NCI-H1105 treated with DMSO at 0.1 percent for 48 hours (cell line): Measurements from ENCODE around the gene SRPK2.

Experiments used
- DNase-seq: peaks from one replicate; lab custom pipeline; 2025; lab: John Stamatoyannopoulos, UW

The SRPK2 gene

DNA sequence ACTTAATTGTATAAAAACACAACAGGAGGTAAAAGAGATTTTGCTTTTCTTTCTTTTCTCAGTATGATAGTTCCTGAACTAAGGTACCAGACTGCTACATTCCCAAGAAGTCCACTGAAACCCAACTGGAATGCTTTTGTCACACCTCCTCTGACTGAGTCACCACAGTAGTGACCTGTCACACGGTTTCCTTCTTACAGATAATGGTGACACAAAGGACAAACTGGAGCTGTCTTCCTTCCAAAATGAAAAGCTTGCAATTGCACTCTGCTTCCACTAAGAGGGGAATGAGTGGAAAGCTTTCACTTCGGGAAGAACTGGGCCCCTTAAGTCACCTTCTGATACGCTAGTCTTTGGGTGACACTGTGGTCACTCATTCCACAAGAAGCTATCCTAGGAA, 252.5 kb downstream of the SRPK2 start:
- DNase-seq = no peak

DNA sequence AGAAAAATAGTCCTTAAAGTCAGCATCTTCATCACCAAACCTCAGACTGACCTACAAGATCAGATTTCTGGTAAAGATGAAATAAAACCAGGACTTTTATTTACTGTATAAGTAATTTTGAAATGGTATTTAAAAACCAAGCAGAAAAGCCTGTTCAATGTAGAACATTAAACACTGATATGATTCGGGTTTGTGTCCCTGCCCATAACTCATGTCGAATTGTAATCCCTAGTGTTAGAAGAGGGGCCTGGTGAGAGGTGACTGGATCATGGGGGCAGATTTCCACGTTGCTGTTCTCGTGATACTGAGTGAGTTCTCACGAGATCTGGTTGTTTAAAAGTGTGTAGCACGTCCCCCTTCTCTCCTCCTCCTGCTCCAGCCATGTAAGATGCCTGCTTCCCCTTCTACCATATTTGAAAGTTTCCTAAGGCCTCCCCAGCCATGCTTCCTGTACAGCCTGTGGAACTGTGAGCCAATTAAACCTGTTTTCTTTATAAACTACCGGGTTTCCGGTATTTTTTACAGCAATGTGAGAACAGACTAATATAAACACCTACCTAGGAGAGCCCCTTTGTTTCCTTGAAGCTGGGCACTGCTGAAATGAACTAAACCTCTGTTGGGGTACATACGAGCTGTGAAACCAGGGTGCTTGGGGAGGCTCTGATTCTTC, 254.6 kb downstream of the SRPK2 start:
- DNase-seq = no peak

DNA sequence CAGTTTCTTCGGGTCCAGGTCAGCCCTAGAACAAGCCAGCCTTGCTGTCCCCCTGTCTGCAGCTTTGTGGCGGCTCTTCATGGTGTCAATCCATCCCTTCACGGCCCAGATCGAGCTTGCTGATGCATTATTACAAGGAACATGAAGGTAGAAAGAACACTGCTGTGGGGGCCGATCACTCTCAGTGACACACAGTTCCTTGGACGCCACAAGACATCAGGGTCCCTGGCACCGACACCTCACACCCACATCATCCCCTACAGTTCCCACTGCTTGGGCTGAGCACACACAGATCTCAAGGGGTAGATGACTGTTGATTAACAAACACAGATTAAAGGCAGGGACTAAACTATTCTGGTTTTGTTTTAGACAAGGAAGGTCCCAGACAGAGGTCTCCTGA, 255.4 kb downstream of the SRPK2 start:
- no peak for DNase-seq

DNA sequence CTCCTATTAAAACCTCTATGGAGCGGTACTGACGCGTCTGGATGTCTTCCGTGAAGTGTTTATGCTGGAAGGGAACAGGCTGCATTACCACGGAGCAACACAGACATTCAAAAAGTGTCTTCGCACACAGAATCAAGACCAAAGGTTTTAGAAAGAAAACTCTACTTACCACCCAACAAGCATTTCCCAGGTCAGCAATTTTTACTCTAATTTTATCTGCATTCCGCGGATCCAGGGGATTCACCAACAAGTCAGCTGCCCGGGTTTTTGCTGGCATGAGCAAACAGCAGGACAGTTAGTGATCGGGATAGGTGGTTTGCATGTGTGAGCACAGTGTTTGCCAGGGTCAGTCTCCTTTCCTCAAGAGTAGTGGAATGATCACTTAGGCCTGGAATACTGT, 255.9 kb downstream of the SRPK2 start:
- no peak for DNase-seq

DNA sequence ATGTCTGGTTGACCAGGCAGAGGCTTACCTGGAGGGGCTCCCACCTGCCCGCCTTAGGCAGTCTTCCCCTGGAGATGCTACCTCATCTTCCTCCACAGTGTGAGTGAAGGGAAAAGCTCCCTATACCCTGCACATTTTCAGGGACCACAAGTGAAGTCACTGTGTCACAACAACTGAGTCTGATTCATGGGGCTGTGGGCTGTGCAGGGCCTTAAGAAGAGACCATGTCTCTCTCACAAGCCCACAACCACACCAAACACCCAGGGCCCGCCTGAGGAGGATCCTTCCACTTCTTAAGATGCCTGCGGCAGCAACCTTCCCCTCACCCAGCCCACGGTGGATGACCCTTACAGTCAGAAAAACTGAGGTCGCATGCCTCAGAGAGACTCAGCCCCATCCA, 256.4 kb downstream of the SRPK2 start:
- no peak for DNase-seq

DNA sequence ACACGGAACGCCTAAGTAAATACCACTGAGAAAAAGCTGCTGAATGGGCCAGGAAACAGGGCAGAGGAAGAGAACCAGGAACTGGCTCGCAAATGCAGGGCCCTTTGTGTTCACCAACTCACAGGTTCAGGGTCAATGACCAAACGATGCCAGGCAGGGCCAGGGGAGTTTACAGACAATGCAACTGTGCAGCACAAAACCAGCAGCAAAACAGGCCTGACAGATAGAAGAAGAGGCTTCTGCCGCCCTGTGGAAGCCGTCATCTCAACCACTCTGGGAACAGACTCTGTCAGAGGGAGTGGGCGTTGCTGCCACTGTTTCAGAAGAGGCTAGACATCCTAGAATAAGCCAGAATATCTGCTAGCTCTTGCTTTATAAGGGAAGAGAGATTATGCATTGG, 256.8 kb downstream of the SRPK2 start:
- DNase-seq = no peak

DNA sequence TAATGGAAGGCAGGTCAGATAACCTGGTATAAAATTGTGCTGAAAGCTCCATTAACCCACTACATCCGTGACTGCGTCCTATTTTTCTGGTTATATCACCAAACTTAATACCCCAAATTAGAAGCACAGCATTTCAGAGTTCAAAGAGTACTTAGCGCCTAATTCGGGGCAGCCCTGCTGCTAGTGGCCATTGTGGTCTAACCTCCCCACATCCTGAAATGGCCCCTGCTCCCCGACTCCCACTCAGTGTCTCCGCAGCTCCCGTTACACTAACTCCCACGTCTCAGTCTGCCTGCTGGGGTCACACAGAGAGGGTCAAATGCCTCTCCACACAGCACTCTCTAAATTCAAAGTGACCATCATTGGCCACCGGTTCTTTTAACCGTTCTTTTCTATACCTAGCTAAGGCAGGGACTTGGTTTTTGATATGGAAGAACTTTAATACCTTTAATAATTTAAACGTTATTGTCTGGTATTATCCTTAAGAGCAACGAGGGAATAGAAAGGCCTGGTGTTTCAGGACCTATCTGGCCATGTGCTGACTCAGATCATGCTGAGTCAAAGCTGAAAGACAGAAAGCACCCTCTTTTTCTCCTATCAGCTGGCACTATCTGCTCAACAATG, 257.6 kb downstream of the SRPK2 start:
- no peak for DNase-seq

DNA sequence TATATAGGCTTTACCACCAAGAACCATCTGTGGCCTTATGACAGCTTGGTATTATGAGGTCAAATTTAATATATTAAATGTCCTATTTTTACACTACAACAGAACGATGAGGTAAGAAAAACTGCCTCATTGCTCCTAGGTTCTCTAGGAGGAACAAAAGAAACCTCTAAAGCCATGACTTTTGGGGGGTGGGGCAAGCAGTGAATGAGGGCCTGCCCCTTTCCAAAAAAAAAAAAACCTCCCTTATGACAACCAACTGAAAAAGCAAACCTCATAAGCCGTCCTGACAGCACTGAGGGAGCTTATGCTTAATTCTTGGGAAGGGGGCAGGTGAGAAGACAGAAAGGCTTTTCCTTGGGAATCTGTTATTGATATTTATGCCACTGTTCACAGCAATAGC, 258.1 kb downstream of the SRPK2 start:
- no peak for DNase-seq

DNA sequence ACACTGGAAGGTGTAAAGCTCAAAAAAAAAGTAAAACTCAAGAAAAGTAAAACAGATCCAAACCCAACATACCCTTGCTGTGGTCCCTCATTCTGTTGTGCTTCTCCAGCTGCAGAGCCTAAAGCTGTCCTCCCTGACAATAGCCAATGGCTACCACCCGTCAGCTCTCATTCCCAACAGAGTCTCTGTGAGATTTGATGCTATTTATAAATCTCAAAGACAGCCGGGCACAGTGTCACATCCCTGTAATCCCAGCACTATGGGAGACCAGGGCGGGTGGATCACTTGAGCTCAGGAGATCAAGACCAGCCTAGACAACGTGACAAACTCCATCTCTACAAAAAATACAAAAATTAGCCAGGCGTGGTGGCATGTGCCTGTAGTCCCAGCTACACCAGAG, 258.7 kb downstream of the SRPK2 start:
- no peak for DNase-seq

DNA sequence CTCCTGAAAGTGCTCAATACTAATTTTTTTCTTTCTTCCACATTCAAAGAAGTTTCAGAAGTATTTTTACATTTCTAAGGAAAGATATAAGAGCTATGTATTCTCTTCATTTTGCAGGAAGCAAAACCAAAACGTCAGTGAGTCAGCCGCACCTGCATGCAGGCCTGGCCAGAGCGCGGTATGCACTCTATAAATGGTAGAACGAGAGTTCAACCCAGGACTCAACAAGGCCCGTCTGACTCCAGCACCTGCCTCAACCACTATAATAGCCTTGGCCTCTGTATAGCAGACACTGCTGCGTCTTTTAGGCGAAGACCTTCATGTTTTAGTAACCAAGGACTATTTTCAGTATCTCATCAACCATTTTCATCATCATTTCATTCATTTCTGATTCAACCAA, 261.5 kb downstream of the SRPK2 start:
- no peak for DNase-seq

DNA sequence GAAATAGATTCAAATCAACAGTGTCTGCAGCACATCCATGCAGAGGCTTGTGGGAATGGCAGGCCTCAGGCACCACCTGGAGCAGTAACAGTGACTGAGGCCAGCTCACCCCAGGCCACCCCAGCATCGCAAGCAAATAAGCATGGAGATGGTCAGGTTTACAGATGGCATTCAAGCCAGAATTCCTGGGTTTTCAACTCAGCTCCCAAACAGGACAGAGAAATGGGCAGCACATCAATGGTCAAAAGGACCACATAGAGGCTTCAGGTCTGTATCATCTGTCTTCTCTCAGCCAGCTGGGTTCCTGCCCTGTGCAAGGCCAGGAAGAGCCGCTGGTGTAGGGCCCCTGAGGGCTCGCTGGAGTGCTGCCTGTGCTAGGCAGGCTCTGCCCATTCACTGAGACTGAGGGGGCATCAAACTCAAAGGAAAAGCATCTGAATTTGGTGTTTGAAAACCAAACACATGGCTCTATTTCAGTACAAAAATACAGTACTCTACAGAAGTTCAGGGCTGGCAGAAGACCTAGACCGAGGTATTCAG, 262.2 kb downstream of the SRPK2 start:
- no peak for DNase-seq

DNA sequence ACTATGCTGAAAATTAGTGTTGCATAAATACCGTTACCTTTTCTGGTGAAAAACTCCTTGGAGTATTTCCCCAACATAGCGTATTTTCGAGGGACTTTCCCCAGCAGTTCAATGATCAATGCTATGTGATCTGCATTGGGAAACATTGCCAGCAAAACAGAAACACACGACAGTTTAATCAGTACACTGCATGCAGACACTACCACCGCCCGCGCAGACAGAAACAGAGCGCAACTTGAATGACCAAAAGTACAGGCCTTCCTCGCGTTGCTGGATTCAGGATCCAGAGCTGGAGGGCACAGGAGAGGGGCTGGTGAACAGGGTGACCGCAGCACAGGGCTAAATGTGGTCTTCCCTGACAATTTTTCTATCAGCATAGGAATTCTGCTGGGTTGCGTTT, 263.0 kb downstream of the SRPK2 start:
- DNase-seq = no peak

DNA sequence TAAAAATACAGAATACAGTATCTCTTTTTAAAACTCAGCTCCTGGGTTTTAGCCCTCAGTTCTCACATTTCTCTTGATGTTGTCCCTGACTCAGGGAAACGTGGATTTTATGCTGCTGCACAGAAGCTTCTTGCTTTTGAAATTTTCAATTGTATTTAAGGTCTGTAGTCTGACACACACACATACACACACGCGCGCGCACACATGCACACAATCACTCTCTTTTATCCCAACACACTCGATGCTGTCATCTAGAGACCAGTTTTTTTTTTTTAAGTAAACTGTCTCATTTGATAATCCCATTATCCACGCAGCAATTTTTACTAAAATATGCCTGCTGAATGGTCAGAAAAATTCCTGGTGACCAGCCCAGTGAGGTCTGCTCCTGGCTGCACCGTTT, 266.1 kb downstream of the SRPK2 start:
- DNase-seq = no peak

DNA sequence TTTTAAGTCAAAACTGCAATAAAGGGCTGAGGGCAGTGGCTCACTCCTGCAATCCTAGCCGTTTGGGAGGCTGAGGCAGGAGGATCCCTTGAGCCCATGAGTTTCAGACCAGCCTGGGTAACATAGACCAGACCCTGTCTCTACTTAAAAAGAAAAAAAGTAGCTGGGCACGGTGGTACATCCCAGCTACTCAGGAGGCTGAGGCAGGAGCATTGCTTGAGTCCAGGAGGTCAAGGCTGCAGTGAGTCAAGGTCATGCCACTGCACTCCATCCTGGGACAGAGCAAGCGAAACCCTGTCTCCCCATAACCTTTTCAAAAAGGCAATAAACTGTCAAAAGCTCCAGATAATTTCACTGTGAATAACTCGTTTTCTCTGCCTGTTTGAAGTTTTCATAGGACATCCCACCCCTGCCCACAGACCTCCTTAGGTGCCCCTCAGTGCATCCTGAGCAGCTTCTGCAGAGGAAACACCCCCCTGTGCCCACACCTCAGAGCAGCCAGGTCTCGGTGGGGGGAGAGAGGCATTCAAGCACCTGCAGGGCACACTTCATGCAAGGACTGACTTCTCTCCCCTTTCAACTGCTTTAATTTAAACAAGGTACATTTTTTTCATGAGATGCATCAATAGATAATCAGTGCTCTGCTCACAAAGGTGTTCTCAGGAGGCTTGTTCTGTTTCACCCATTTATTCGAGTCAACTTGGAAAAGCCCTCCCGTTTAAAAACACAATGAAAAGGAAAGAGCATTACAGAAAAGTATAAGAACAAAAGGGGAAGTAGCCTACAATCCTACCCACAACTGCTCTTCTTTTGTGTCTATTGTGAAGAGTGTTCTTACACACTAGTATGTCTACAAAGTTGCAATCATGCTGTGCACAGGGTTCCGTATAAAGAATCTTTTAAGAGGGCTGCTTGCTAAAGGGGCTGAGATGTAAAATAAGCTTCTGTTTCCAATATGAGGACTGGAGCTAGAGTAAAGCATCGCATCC, 269.8 kb downstream of the SRPK2 start:
- no peak for DNase-seq

DNA sequence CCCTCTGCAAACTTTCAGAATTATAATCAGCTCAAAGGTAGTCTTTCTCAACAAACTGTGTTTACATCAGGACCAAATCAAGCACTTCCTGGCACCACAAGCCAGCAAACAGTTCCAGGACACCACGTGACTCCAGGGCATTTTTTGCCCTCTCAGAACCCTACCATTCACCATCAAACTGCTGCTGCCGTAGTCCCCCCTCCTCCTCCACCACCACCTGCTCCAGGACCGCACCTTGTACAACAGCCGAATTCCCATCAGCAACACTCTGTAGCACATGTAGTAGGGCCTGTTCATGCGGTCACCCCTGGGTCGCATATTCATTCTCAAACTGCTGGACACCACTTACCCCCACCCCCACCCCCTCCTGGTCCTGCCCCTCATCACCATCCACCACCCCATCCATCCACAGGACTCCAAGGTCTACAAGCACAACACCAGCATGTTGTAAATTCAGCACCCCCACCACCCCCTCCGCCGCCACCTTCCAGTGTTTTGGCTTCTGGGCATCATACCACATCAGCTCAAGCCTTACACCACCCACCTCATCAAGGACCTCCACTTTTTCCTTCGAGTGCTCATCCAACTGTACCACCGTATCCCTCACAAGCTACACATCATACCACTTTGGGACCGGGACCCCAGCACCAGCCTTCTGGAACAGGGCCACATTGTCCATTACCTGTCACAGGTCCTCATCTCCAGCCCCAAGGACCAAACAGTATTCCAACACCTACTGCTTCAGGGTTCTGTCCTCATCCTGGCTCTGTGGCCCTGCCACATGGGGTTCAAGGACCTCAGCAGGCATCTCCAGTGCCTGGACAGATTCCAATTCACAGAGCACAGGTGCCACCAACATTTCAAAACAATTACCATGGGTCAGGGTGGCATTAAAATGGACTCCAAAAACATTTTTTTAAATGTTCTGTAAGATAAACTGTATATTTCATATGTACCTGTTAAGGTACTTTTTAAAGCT, 276.0 kb downstream of the SRPK2 start:
- no peak for DNase-seq

DNA sequence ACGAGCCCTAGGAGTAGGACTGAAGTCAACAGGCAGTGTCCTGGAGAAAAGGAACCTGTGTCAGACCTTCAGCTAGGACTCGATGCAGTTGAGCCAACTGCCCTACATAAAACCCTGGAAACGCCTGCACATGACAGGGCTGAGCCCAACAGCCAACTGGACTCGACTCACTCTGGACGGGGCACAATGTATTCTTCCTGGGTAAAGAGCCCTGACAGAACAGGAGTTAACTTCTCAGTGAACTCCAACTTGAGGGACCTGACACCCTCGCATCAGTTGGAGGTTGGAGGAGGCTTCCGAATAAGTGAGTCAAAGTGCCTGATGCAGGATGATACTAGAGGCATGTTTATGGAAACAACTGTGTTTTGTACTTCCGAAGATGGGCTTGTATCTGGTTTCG, 281.3 kb downstream of the SRPK2 start:
- no peak for DNase-seq

DNA sequence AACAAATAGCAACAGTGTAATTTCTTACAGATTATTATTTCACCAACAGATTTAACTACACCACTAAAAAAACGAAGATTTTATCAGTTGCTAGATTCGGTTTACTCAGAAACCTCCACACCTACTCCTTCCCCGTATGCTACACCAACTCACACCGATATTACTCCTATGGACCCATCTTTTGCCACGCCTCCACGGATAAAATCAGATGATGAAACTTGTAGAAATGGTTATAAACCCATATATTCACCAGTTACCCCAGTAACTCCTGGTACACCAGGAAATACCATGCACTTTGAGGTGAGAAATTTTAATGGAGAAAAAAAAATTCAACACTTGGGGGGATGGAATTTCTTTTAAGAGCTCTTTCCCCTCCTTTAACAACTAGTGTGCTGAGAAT, 282.2 kb downstream of the SRPK2 start:
- DNase-seq = no peak

DNA sequence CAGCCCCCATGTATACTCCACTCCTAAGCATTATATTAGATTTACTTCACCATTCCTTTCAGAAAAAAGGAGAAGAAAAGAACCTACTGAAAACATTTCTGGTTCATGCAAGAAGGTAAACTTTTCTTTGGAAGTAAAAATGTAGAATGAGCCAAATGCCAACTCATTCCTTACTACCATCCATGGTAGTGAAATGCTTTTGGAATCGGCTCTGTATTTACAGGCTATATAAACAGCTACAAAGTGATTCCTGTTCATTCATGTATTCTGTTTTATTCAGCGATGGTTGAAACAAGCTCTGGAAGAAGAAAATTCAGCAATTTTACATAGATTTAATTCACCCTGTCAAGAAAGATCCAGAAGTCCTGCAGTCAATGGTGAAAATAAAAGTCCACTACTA, 283.1 kb downstream of the SRPK2 start:
- no peak for DNase-seq

DNA sequence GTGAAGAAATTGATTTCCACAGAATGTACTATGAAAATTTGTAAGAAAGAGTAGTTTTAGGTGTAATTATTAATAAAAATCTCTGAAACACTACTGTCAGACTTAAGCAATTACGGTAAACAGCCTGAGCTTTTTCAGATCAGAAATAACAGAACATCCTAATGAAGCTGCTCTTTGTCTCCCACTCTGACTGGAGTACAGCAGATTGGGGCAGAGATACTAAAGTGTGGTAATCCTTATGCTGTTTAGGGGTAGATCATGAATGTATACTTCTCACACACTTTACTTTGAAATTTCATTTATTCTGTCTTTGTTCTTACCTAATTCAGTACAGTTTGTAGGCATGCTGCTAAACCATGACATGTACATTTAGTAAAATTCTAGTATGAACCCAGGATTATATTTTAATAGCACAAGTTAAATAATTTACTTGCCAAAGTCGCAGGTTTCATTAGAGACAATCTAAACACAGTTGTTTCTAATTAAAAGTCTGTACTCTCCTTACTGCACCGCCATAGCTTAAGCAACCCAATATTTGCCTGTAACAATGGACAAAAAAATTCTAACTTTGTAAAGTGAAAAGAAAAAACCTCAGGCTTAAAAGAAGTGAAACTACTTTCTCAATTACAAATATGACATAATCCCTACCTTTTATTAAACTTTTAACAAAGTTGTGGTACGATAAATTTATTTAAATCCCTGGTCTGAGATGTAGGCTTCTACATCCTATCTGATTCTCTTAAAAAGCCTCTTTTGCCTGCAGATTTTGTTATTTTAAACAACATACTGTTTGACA, 286.0 kb downstream of the SRPK2 start:
- no peak for DNase-seq

DNA sequence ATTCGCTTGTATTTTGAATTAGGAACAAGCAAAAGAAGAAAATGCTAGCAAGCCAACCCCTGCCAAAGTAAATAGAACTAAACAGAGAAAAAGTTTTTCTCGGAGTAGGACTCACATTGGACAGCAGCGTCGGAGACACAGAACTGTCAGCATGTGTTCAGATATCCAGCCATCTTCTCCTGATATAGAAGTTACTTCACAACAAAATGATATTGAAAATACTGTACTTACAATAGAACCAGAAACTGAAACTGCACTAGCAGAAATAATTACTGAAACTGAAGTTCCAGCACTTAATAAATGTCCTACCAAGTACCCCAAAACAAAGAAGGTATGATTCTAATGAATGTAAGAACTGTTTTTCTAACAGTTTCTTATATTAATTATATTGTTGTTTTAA, 286.9 kb downstream of the SRPK2 start:
- no peak for DNase-seq
